Cardiac fibroblast (primary cell): ENCODE results near the gene LRRC28.

Source experiments
- DNase-seq, 2 donors: peaks; one replicate each; pipeline versions ENCODE4 v3.0.0 to v3.0.0-alpha.2; 2010; ENCODE audit warnings: low read depth in 2 of 2
- H3K4me3 ChIP-seq, 2 donors: replicated peaks in 1 of 2; 1 replicate in 1 of 2; 2 replicates in 1 of 2; pipeline ENCODE4 v1.5.1; 2011; ENCODE audit warnings: low read depth in 2 of 2, low read length in 2 of 2, mild to moderate bottlenecking in 2 of 2, moderate library complexity in 1 of 2
- TF ChIP-seq, protein P1 (sequence below): IDR thresholded peaks from one replicate; pipeline ENCODE4 v1.5.1; 2011; ENCODE audit warnings: low read depth, mild to moderate bottlenecking, low read length, inconsistent platforms

LRRC28 gene

GRCh38 chr15:99371180-99372103, 120.2 kb downstream of the LRRC28 start:
- TF ChIP-seq, protein P1, sequence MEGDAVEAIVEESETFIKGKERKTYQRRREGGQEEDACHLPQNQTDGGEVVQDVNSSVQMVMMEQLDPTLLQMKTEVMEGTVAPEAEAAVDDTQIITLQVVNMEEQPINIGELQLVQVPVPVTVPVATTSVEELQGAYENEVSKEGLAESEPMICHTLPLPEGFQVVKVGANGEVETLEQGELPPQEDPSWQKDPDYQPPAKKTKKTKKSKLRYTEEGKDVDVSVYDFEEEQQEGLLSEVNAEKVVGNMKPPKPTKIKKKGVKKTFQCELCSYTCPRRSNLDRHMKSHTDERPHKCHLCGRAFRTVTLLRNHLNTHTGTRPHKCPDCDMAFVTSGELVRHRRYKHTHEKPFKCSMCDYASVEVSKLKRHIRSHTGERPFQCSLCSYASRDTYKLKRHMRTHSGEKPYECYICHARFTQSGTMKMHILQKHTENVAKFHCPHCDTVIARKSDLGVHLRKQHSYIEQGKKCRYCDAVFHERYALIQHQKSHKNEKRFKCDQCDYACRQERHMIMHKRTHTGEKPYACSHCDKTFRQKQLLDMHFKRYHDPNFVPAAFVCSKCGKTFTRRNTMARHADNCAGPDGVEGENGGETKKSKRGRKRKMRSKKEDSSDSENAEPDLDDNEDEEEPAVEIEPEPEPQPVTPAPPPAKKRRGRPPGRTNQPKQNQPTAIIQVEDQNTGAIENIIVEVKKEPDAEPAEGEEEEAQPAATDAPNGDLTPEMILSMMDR, result no peak
- peak; percentile 64 to 73 for DNase-seq

GRCh38 chr15:99385005-99385669, 133.9 kb downstream of the LRRC28 start:
- TF ChIP-seq, protein P1, result peak; percentile 31
- peak in 1 of 2 donors; percentile 29 for DNase-seq
- no peak overlapping the region for H3K4me3 ChIP-seq

More at GRCh38 chr15:99371180-99372103, 120.2 kb downstream of the LRRC28 start:
- H3K4me3 ChIP-seq, result no peak overlapping the region

DNA sequence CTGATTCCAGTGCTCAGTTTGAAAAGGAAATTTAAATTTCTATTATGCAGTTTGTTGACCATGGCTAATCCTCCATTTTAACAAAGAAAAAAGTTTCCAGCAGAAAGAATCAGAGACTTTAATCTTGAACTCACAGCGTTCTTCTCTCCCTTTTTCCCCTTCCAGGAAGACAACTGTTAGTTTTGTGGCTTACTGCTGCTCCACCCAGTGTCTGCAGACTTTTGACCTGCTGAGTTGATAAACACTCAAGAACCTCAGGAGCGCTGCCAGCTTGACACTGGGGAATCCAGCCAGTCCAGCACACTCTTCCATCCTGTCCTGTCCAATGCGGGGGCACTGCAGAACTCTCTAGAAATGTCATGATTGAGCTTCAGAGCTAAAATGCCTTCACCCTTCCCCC, 134.6 kb downstream of the LRRC28 start:
- TF ChIP-seq, protein P1, result no peak
- DNase-seq, result peak; percentile 47 to 76
- no peak overlapping the region for H3K4me3 ChIP-seq

- no peak for DNase-seq
- H3K4me3 ChIP-seq, result no peak overlapping the region
- TF ChIP-seq, protein P1, result no peak
Observed at GRCh38 chr15:99386391-99386790, 135.1 kb downstream of the LRRC28 start.

GRCh38 chr15:99387421-99388168, 136.3 kb downstream of the LRRC28 start:
- TF ChIP-seq, protein P1, result no peak
- no peak for DNase-seq
- H3K4me3 ChIP-seq, result no peak overlapping the region

GRCh38 chr15:99390667-99391066, 139.4 kb downstream of the LRRC28 start:
- no peak for DNase-seq
- H3K4me3 ChIP-seq, result no peak overlapping the region
- TF ChIP-seq, protein P1, result no peak
